Subcutaneous adipose tissue (tissue), 4 donors: ENCODE results near the gene C1orf116. TPM values are rescaled to one million over a fixed set of nuclear protein-coding genes. Genes with fewer than 3 reads are reported as not detected.

Experiments
- CTCF ChIP-seq: fragments of 450-650 bp; IDR thresholded peaks from one replicate; pipeline ENCODE4 v1.5.1; 2016; ENCODE audit warnings: low read depth, mild to moderate bottlenecking, control low read depth, antibody characterized with exemption, moderate library complexity
- total RNA-seq, 4 donors: library from RNA; depleted of rRNA; stranded (reverse); fragments of >200 nt; gene quantifications; one replicate each; pipeline ENCODE4 v1.1.0, GENCODE V29; 2016

Gene C1orf116
- total RNA-seq, 4 donors from 2014 or later = under 0.01 to 0.17 TPM; not detected in 2

GRCh38 chr1:207045453-207045852, 12.9 kb upstream of the C1orf116 start:
- no peak for TF ChIP-seq CTCF

- no peak for TF ChIP-seq CTCF
Observed at GRCh38 chr1:207040181-207040533, 7.6 kb upstream of the C1orf116 start.

- no peak for TF ChIP-seq CTCF
Observed at GRCh38 chr1:207039380-207040180, 7.0 kb upstream of the C1orf116 start.

GRCh38 chr1:207036865-207037264, 4.3 kb upstream of the C1orf116 start:
- no peak for TF ChIP-seq CTCF

GRCh38 chr1:207035877-207036551, 3.5 kb upstream of the C1orf116 start:
- no peak for TF ChIP-seq CTCF

- TF ChIP-seq CTCF = no peak
Observed at GRCh38 chr1:207034998-207035397, 2.4 kb upstream of the C1orf116 start.

- TF ChIP-seq CTCF = no peak
Observed at GRCh38 chr1:207034208-207034607, 1.7 kb upstream of the C1orf116 start.
